Measurements from ENCODE around the gene ST6GALNAC3. TPM values are rescaled to one million over a fixed set of nuclear protein-coding genes. Genes with fewer than 3 reads are reported as not detected.

The ST6GALNAC3 gene
- total RNA-seq, 4 donors from 2014 or later: 9.7 to 34.0 (median 14.1) TPM

DNA sequence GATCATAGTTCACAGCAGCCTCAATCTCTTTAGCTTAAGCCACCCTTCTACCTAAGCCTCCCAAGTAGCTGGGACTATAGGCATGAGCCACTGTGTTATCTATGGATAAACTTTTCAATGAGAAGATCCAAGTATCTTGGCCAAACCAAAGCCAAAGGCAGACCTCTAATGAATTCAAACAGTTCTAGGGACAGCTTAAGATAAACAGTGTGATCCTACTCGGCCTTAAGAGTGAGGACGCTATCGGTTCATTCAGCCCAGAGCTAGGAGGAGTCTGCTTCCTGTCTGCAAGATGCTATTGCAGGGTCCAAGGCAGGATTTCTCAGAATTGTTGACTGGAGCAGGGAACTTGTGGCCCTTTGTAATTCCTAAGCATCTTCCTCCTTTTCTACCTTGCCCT is 368.7 kb downstream of the ST6GALNAC3 start:
- ATAC-seq (ENCODE audit: low FRiP score): no peak
- TF ChIP-seq, protein P1, sequence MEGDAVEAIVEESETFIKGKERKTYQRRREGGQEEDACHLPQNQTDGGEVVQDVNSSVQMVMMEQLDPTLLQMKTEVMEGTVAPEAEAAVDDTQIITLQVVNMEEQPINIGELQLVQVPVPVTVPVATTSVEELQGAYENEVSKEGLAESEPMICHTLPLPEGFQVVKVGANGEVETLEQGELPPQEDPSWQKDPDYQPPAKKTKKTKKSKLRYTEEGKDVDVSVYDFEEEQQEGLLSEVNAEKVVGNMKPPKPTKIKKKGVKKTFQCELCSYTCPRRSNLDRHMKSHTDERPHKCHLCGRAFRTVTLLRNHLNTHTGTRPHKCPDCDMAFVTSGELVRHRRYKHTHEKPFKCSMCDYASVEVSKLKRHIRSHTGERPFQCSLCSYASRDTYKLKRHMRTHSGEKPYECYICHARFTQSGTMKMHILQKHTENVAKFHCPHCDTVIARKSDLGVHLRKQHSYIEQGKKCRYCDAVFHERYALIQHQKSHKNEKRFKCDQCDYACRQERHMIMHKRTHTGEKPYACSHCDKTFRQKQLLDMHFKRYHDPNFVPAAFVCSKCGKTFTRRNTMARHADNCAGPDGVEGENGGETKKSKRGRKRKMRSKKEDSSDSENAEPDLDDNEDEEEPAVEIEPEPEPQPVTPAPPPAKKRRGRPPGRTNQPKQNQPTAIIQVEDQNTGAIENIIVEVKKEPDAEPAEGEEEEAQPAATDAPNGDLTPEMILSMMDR (IDR thresholded peaks at IDR 0.05): no peak
- DNase-seq (ENCODE audit: low spot score): no peak

DNA sequence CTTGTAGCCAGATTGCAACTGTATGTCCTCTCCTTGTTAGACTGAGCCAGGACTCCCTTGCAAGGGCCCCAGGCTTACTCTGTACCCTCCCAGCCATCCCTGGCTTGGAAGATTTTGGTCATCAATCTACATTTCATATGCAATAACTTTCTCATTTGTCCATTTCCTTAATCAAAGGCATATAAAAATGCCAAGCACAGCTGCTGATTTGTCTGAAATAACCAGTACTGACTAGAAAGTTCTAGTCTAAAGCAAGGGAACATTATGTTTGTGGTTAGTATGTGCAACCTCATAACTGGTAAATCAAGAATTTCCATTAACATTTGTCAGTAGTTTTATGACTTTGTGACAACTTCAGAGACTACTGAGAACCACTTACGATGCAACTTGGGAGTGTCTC is 370.2 kb downstream of the ST6GALNAC3 start:
- ATAC-seq (ENCODE audit: low FRiP score): no peak
- no peak for DNase-seq (ENCODE audit: low spot score)
- TF ChIP-seq, protein P1 (IDR thresholded peaks at IDR 0.05): no peak

DNA sequence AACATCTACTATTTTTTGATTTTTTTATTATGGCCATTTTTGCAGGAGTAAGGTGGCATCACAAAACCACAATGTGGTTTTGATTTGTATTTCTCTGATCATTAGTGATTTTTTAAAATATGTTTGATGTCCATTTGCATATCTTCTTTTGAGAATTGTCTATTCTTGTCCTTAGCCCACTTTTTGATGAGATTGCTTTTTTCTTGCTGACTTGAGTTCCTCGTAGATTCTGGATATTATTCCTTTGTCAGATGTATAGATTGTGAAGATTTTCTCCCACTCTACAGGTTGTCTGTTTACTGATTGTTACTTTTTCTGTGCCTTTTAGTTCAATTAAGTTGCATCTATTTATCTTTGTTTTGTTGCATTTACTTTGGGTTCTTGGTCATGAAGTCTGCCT is 375.7 kb downstream of the ST6GALNAC3 start:
- TF ChIP-seq, protein P1 (IDR thresholded peaks at IDR 0.05): no peak
- ATAC-seq (ENCODE audit: low FRiP score): no peak

DNA sequence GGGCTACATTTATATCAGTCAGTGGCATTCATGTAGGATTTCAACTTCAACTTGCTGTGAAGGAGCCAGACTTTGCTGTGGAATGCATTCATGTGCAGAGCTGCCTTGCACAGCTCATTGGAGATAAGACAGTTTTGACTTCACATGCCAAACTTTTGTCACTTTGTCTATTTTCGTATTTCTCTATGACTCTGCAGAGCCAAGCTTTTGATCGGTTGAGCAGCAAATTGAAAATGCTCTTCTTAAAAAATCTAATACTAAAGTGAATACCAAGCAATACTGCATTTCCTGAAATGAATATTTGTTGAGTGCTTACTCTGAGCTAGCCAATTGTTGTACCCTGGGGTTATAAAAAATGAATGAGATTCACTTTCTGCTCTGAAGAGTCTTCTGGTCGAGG is 388.7 kb downstream of the ST6GALNAC3 start:
- ATAC-seq (ENCODE audit: low FRiP score) (no peak), DNase-seq (ENCODE audit: low spot score) (no peak)
- TF ChIP-seq, protein P1 (IDR thresholded peaks at IDR 0.05): no peak

More for the DNA sequence above, 375.7 kb downstream of the ST6GALNAC3 start:
- no peak for DNase-seq (ENCODE audit: low spot score)

- ATAC-seq (ENCODE audit: low FRiP score) (no peak), DNase-seq (ENCODE audit: low spot score) (no peak)
- TF ChIP-seq, protein P1 (IDR thresholded peaks at IDR 0.05): no peak
These were observed 389.3 kb downstream of the ST6GALNAC3 start for GRCh38 chr1:76463849-76464248.

GRCh38 chr1:76465030-76465429 is 390.5 kb downstream of the ST6GALNAC3 start:
- ATAC-seq (ENCODE audit: low FRiP score): no peak
- DNase-seq (ENCODE audit: low spot score): no peak
- TF ChIP-seq, protein P1 (IDR thresholded peaks at IDR 0.05): no peak

DNA sequence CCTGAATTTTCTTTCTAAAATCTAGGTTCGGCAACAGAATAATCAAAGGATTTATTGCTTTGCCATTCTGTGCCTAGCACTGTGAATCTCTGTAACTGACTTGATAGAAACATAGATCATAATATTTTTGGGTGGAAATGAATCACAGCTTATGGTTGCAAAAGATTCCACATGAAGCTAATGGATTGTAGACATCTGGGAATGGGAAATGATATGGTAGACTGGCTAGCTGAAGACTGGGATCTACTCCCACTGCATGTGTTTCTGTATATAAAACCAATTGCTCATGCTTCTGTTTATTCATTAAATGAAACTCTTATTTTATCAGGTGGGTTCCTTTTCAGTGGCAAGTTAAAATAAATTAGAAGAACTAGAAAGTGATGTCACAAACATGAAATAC is 395.6 kb downstream of the ST6GALNAC3 start:
- ATAC-seq (ENCODE audit: low FRiP score): no peak
- TF ChIP-seq, protein P1 (IDR thresholded peaks at IDR 0.05): no peak
- DNase-seq (ENCODE audit: low spot score): no peak

Measured in omental fat pad (tissue), 4 donors.